Neutrophil (primary cell): ENCODE results near the gene PIKFYVE.
"Not testable (repeated sequence)": the region's sequence is repeated elsewhere in the genome, so short reads cannot be mapped to it uniquely, and the experiment has no call there.

Experiments
- H3K27ac ChIP-seq: fragments of 200-600 bp; sonication (generic); 2 replicates; pipeline ENCODE4 v1.5.1; 2016; ENCODE audit warnings: mild to moderate bottlenecking, moderate library complexity
- H3K27me3 ChIP-seq: fragments of 200-600 bp; sonication (generic); 2 replicates; pipeline ENCODE4 v1.6.0; 2016; ENCODE audit warnings: mild to moderate bottlenecking
- H3K36me3 ChIP-seq: fragments of 200-600 bp; sonication (generic); 2 replicates; pipeline ENCODE4 v1.5.1; 2017
- H3K4me1 ChIP-seq, 2 experiments: fragments of 200-600 bp in 1 of 2; sonication (generic) in 1 of 2; 1 replicate in 1 of 2; 2 replicates in 1 of 2; pipeline versions ENCODE4 v1.5.1 to v1.6.1; 2013 to 2016; ENCODE audit warnings: low read depth in 1 of 2, low read length in 1 of 2, mild to moderate bottlenecking in 1 of 2, moderate library complexity in 1 of 2; ENCODE audit not compliant: control insufficient read depth in 1 of 2, insufficient read depth in 1 of 2
- H3K4me3 ChIP-seq, 2 experiments: fragments of 200-600 bp in 1 of 2; sonication (generic) in 1 of 2; 1 replicate in 1 of 2; 2 replicates in 1 of 2; pipeline ENCODE4 v1.5.1; 2013 to 2016; ENCODE audit warnings: low read depth in 1 of 2, low read length in 1 of 2, mild to moderate bottlenecking in 1 of 2, moderate library complexity in 1 of 2
- H3K9me3 ChIP-seq: fragments of 200-600 bp; sonication (generic); 2 replicates; pipeline ENCODE4 v1.5.1; 2016
- CTCF ChIP-seq: fragments of 200-600 bp; sonication (generic); IDR thresholded peaks from 2 replicates; pipeline ENCODE4 v1.5.1; 2016; ENCODE audit warnings: antibody characterized with exemption

The PIKFYVE gene

GRCh38 chr2:208350610-208351009, 84.6 kb downstream of the PIKFYVE start:
- peaks cover 94% of the 10 kb centered on the region for H3K36me3 ChIP-seq
- TF ChIP-seq CTCF, result no peak
- no peak overlapping the region for H3K4me3 ChIP-seq
- H3K9me3 ChIP-seq, result no peaks in the 10 kb centered on the region
- peak overlapping the region; percentile 46 for H3K27ac ChIP-seq
- H3K4me1 ChIP-seq, result peaks cover 23 to 35% of the 10 kb centered on the region in 2 experiments
- H3K27me3 ChIP-seq, result no peaks in the 10 kb centered on the region

GRCh38 chr2:208352644-208353567, 86.9 kb downstream of the PIKFYVE start:
- no peak overlapping the region for H3K27ac ChIP-seq
- H3K4me3 ChIP-seq, result no peak overlapping the region
- H3K27me3 ChIP-seq, result no peaks in the 10 kb centered on the region
- H3K4me1 ChIP-seq, result peaks cover 19 to 48% of the 10 kb centered on the region in 2 experiments
- TF ChIP-seq CTCF, result no peak
- H3K9me3 ChIP-seq, result no peaks in the 10 kb centered on the region
- H3K36me3 ChIP-seq, result peaks cover 71% of the 10 kb centered on the region

GRCh38 chr2:208354964-208355381, 88.9 kb downstream of the PIKFYVE start:
- Histone ChIP-seq H3K36me3 (peaks cover 56% of the 10 kb centered on the region), H3K4me1 (peaks cover 19 to 61% of the 10 kb centered on the region in 2 experiments)
- no peak for TF ChIP-seq CTCF

GRCh38 chr2:208356420-208356819, 90.4 kb downstream of the PIKFYVE start:
- Histone ChIP-seq H3K4me1 (peaks cover 15 to 65% of the 10 kb centered on the region in 2 experiments), H3K36me3 (peaks cover 42% of the 10 kb centered on the region), H3K27ac (peak overlapping the region; percentile 72)
- H3K4me3 ChIP-seq, H3K27me3 ChIP-seq, H3K9me3 ChIP-seq: not testable (repeated sequence)

More at GRCh38 chr2:208354964-208355381, 88.9 kb downstream of the PIKFYVE start:
- no peaks in the 10 kb centered on the region for H3K27me3 ChIP-seq
- H3K9me3 ChIP-seq, result no peaks in the 10 kb centered on the region
- no peak overlapping the region for H3K4me3 ChIP-seq
- peak overlapping the region; percentile 72 for H3K27ac ChIP-seq

- Histone ChIP-seq H3K27ac (peak overlapping the region; percentile 72), H3K27me3 (no peaks in the 10 kb centered on the region), H3K9me3 (no peaks in the 10 kb centered on the region), H3K36me3 (peaks cover 36% of the 10 kb centered on the region), H3K4me3 (no peak overlapping the region), H3K4me1 (peaks cover 15 to 71% of the 10 kb centered on the region in 2 experiments)
- TF ChIP-seq CTCF, result no peak
Observed at GRCh38 chr2:208356846-208357574, 91.0 kb downstream of the PIKFYVE start.
